ENCODE results near the gene PRKRA. TPM values are rescaled to one million over a fixed set of nuclear protein-coding genes. Genes with fewer than 3 reads are reported as not detected.

PRKRA gene
- total and polyA plus RNA-seq, 10 donors = 24.3 to 57.4 (median 31.1) TPM

GRCh38 chr2:178385595-178386148, 65.3 kb downstream of the PRKRA start:
- WGBS, 5 donors = 72 to 96% (median 86%) methylated on average over 4 of the region's 4 CpGs
- no peaks in the 10 kb centered on the region for H3K36me3 ChIP-seq
- no peaks in the 10 kb centered on the region for H3K4me1 ChIP-seq
- no peaks in the 10 kb centered on the region for H3K9me3 ChIP-seq
- intact Hi-C loops (cut with DNase I; ENCODE audit: low total_unique reads) = no loop called here
- no peak overlapping the region for H3K4me3 ChIP-seq
- no peak overlapping the region for H3K27ac ChIP-seq
- DNase-seq = no peak
- no peaks in the 10 kb centered on the region for H3K27me3 ChIP-seq (replicated peaks in 1 of 7)
- TF ChIP-seq POLR2AphosphoS5 (IDR thresholded peaks at IDR 0.05) (no peak), CTCF (IDR thresholded peaks at IDR 0.05 in 8 of 11, conservative IDR thresholded peaks at IDR 0.05 in 3 of 11) (no peak), POLR2A (IDR thresholded peaks at IDR 0.05) (no peak)

- Histone ChIP-seq H3K4me3 (no peak overlapping the region), H3K36me3 (no peaks in the 10 kb centered on the region), H3K27me3 (replicated peaks in 1 of 7) (no peaks in the 10 kb centered on the region), H3K4me1 (no peaks in the 10 kb centered on the region), H3K9me3 (no peaks in the 10 kb centered on the region), H3K27ac (no peak overlapping the region)
- TF ChIP-seq POLR2AphosphoS5 (IDR thresholded peaks at IDR 0.05) (no peak), CTCF (IDR thresholded peaks at IDR 0.05 in 8 of 11, conservative IDR thresholded peaks at IDR 0.05 in 3 of 11) (no peak), POLR2A (IDR thresholded peaks at IDR 0.05) (no peak)
- intact Hi-C loops (cut with DNase I; ENCODE audit: low total_unique reads) = no loop called here
- no peak for DNase-seq
- WGBS, 5 donors = 79 to 90% (median 86%) methylated on average over 5 of the region's 5 CpGs
These were observed 67.3 kb downstream of the PRKRA start for GRCh38 chr2:178383718-178384117.

Other genes starting within 250 kb of the PRKRA start
- gene PJVK, start 203 bp upstream of the PRKRA start, total RNA-seq = 1 to 10 TPM; 1.0 to 3.3 (median 1.7) TPM
- gene PJVK, start 203 bp upstream of the PRKRA start, polyA plus RNA-seq = 1 to 10 TPM; 2.2 to 8.2 (median 4.1) TPM
- 1 to 10 TPM; 3.0 to 5.8 (median 3.7) TPM for gene FKBP7, start 27.4 kb upstream of the PRKRA start, total RNA-seq
- gene FKBP7, start 27.4 kb upstream of the PRKRA start, polyA plus RNA-seq = 1 to 10 TPM; 1.8 to 5.1 (median 3.1) TPM
- 10 to 100 TPM; 16.0 to 36.9 (median 24.8) TPM for gene PLEKHA3, start 29.3 kb upstream of the PRKRA start, total RNA-seq
- 1 to 10 TPM; 2.0 to 3.8 (median 2.3) TPM for gene PLEKHA3, start 29.3 kb upstream of the PRKRA start, polyA plus RNA-seq

Measured in spleen (tissue), 11 donors.